Measurements from ENCODE around the gene PLAU.
"Not testable (repeated sequence)": the region's sequence is repeated elsewhere in the genome, so short reads cannot be mapped to it uniquely, and the experiment has no call there.

PLAU gene

DNA sequence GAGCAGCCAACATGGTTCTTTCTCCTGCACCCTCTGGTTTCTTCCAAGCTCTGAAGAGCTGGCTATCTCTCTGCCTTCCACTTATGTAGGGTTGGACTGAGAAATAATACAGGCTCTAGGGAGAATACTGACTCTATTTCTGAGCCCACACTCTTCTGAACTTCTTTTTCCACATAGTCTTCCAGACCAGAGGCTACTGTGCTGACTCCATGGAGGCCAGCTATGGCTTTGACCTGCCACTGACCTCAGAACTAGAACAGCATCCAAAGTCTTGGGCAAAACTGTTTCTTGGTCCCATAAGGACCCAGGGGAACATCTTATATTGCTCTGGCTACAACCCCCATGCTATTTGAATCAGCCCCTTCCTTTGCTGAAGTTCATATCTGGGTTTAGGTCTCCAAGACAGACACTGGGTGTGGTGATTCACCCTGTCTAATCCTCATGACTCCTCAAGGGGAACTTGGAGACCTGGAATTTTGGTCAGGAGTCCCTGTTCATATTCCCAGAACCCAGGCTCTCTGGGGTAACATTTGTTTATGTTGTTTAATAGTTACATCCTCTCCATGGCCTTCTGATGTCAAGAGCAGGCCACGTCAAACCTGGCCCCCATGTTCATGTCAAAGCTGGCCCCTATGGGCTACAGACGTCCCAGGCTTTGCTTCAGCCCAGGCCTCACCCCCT is 12.1 kb upstream of the PLAU start:
- DNase-seq, result no peak

DNA sequence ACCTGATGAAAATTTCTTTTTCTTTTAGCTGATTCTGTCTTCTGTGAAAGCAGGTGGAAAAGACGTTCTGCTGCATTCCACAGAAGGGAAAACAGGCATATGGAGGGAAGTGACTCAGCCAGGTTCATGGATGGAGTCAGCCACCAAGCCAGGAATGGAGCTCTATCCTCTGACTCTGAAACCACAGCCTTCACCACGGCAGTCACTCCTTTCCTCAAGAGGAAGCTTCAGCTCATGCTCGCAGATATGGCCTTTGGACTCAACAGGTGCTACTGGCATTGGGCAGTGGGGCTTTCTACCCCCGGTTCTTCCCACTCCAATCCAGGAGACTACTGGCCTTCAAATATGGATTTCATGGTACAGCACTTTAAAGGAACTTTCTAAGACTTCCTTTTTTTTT is 11.5 kb upstream of the PLAU start:
- no peak for DNase-seq

DNA sequence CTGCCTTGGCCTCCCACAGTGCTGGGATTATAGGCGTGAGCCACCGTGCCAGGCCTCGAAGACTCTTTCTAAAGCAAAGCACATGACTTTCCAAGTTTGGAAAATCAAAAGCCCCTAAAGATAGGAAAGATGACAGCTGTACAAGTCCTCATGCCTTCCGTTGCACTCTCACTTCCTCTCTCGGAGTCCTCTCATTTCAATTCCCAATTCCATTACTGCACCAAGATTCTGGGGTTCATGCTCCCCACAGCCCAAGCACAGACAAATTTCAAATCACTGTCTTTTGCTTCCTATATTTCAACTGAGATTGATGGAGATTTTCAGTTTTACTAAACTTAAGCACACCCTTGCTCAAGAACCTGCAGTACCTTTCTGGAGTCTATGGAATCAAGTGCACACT is 10.9 kb upstream of the PLAU start:
- no peak for DNase-seq

DNA sequence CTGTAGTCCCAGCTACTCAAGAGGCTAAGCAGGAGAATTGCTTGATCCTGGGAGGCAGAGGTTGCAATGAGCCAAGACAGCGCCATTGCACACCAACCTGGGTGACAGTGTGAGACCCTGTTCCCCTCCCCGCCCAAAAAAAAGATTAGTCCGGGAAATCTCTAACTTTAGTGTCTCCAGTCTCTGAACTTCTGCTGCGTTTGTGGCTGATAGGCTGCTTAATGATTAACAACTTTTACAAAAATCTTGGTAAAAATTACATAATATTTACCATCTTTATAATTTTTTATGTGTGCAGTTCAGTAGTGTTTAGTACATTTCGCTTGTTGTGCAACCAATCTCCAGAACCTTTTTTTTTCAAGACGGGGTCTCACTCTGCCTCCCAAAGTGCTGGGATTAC is 9.7 kb upstream of the PLAU start:
- DNase-seq, result no peak

DNA sequence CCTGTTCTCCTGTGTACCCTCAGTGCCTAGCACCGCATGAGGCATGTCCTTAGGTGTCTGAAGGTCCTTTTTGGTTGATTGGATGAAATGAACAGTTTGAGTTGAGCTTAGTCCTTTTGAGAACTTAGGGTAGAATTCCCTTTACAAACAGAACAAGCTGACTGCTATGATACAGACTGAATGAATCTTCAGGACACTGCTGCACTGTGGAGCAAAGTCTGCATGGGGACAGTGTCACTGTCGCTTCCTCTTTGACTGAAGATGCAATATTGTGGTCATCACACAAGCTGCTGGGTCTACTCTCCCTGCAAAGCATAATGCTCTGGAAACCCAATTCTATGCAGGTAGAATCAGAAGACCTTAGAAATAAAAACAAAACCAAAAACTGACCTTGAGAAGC is 8.6 kb upstream of the PLAU start:
- DNase-seq, result no peak

DNA sequence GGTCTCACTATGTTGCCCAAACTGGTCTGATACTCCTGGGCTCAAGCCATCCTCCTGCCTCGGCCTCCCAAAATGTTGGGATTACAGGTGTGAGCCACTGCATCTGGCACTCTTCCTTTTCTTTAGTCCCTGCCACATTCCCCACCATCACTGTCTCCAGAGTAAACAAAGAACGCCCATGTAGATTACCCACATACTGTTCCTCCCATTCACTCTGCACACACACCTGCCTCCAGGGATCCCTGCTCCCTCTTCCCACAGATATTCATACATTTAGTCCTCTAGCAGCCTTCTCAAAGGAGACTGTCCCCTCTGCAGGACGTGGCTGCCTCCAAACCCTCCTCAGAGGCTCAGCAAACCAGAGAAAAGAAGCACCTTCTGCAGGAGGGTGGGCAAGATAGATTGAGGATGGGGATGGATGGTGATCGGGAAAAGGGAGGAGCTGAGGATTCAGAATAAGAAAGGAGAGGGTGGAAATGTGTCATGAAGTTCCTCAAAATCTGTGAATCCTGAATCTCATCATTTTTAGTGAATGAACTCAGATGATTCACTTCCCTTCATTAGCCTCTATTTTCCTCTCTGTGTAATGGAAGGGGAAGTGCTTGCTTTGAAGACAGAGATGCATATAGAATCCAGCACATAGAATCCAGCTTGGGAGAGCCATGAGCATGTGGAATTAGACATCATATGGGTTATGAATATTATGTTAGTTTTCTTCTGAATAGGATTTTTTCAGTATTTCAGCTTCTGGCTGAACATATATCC is 5.5 kb upstream of the PLAU start:
- DNase-seq, result no peak

DNA sequence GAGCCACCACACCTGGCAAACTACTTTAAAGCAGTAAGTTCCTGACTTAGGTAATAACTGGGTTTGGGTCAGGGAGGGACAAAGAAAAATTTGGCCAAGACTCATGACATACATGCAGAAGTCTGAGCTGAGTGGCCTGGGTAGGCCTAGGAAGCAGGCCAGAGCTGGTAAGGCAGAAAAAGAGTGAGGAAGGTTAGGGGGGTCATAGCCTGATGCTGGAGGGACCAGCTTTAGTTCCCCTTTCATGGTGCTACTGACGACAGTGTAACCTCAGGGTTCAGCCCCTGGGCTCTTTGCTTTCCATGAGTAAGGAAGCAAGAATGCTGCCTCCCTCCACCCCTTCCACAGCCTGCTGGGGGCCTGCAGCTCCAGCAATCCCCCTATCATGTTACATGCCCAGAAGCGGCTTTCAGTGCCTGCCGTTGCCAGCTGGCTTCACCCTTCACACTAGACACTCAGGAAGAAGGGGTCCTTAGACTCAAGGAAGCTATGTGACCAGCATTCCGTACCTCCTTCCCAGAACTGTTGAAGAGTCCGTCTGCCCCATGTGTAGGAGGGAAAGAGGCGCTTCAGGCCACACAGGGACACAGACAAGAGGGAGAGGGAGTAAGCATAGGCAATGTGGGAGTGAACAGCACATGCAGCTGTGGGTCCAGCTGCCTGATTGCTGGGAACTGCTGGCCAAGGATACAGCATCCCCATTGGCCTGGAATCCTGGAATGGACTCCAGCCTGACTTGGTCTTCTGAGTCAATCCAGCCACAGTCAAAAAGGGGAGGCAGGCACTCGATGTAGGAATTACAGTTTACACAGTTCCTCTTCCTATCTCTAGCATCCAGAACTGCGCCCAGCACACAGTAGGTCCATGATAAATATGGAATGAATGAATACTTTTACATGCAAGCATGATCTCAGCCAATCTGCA is 4.1 kb upstream of the PLAU start:
- DNase-seq, result no peak

DNA sequence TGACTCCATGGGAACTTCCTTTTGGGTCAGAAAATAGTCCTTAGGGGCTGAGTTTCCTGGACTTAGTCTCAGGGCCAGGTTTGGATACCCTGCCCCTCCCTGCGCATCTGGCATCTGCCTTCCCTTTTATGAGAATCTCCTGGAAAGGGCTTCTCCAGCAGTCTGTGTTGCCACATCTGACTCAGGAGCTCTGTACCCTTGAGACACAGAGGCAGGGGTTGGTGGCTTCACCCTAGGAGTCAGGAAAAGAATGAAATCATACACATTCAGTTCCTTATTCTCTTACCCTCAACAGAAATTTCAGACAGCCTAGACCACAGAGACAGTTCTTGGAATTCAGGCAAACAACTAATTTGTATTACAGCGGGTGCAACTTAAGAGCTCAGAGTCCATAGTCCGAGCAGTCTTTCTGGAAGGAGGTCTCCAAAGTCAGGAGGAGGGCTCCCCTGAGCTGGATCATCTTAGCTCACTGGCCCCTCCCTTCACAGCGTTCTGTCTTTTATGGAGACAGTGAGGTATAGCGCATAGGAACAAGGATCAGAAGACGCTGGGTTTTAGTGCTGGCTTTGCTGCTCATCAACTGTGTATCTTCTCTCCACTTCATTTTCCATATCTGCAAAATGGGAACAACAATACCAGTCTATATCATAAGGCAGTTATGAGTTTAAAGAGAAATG is 3.0 kb upstream of the PLAU start:
- DNase-seq, result no peak

DNA sequence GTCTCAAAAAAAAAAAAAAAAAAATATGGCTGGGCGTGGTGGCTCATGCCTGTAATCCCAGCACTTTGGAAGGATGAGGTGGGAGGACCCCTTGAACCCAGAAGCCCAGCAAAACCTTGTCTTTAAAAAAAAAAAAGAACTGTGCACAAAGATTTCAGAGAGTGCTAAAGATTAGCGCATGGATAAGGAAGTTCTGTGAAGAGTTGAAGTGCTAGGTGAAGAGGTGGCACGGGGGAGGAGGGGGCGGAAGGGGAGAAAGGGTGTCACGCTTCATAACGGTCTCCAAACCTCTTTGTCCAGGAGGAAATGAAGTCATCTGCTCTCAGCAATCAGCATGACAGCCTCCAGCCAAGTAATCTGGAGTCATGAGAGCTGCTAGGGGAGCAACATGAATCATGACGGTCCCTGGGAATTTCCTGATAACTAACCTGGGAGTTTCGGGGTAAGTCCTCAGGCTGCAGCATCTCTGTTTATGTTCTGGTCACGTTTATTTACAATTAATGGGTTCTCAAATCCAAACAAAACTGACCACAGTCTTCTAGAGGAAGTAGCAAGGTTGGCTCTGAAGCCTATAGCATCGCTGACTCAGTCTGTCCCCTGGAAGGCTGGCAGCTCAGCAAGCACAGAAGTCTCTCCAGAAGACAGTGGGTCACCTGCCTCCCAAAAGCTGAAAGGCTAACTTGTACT is 1.9 kb upstream of the PLAU start:
- DNase-seq, result peak; percentile 64

DNA sequence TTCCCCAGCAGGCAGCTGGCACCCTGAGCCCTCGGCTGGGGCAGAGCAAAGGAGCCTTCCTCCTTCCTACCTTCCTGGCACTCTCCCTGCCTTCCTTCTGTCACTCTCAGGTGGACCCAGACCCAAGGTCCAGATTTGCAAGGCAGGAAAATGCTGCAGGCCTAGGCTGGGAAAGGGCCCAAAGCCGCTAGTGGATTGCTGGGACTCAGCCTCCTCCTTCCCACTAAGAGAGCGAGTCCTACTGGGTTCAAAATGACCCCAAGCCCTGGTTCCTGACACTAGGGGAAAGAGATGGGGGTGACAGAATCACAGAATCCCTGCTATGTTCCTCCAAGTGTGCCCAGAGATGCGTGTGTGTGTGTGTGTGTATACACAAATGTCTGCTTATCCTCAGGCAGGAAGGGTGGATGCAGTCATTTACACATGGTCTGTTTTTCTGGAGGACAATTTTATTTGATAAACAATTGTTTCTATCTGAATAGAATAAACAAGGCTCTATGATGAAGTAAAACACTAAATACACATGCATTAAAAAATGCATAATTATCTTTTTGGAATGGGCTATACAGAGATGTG is 1.3 kb upstream of the PLAU start:
- DNase-seq, result no peak

DNA sequence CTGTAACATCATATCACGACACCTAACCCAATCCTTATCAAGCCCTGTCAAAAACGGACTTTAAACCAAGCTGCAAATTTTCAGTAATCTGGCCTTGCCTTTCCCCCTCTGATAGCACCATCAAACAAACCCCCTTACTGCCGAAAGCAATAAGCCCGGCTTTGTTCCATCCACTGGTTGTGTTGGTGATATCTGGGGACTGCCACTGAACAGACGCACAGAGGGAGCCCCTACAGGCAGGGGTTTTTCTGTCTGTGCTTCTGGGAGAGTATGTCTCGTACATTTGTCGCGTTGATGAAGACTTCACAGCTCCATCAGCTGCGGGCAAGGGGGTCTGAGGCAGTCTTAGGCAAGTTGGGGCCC is 550 bp upstream of the PLAU start:
- DNase-seq, result no peak

DNA sequence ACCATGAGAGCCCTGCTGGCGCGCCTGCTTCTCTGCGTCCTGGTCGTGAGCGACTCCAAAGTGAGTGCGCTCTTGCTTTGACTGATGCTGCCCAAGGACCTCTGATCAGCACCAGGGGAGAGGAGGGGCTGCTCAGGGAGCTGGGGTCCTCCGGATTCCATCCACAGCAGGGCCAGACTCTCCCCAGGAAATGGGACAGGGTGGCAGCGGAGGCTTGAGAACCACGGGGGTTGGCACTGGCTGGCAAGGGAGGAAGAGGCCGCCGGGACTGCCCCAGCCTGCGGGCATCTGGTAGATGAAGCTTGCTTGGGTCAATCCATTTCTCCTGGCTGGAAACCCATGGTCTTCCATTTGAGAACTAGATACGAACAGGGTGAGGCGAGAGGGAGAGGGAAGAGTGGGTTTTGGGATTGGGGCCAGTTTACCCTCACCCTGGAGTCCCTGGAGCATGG is 647 bp downstream of the PLAU start:
- DNase-seq, result no peak

DNA sequence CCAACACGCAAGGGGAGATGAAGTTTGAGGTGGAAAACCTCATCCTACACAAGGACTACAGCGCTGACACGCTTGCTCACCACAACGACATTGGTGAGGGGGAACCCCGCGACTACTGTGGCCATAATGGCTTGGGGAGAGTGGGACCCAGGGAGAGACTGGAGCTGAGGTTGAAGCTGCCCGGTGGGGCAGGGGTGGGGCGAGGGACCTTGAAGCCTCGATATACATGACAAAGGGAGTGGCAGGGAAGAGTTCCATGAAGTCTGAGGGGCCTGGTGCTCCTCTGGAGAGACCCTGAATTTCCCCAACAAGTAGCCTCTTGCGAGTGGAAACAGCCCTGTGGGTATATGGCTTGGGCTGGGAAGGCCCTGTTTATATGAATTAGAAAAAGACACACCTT is 3.1 kb downstream of the PLAU start:
- no peak for DNase-seq

DNA sequence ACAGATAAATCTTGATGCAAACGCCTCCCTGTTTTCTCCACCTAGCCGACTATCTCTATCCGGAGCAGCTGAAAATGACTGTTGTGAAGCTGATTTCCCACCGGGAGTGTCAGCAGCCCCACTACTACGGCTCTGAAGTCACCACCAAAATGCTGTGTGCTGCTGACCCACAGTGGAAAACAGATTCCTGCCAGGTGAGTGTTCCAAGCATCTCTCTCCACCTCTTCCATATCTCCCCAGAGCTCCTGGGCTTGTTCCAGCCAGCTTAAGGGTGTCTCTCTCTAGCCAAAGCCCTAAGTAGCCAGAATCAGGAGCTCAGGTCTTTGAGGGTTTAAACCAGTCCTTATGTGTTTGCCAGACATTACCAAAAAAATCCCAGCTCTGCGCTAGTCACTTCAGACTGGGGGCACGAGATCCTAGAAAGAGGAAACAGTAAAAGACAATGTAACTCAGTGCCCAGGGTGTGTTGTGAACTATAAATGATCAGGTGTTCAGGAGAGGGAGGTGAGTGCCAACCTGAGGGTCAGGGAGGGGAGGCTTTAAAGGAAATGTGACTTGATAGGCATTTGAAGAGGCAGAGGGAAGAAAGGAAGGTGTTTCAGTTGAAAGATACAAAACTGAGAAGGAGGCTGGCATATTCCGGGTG is 4.4 kb downstream of the PLAU start:
- DNase-seq, result no peak

DNA sequence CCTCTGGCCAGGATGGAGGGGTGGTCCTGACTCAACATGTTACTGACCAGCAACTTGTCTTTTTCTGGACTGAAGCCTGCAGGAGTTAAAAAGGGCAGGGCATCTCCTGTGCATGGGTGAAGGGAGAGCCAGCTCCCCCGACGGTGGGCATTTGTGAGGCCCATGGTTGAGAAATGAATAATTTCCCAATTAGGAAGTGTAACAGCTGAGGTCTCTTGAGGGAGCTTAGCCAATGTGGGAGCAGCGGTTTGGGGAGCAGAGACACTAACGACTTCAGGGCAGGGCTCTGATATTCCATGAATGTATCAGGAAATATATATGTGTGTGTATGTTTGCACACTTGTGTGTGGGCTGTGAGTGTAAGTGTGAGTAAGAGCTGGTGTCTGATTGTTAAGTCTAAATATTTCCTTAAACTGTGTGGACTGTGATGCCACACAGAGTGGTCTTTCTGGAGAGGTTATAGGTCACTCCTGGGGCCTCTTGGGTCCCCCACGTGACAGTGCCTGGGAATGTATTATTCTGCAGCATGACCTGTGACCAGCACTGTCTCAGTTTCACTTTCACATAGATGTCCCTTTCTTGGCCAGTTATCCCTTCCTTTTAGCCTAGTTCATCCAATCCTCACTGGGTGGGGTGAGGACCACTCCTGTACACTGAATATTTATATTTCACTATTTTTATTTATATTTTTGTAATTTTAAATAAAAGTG is 6.0 kb downstream of the PLAU start:
- no peak for DNase-seq

DNA sequence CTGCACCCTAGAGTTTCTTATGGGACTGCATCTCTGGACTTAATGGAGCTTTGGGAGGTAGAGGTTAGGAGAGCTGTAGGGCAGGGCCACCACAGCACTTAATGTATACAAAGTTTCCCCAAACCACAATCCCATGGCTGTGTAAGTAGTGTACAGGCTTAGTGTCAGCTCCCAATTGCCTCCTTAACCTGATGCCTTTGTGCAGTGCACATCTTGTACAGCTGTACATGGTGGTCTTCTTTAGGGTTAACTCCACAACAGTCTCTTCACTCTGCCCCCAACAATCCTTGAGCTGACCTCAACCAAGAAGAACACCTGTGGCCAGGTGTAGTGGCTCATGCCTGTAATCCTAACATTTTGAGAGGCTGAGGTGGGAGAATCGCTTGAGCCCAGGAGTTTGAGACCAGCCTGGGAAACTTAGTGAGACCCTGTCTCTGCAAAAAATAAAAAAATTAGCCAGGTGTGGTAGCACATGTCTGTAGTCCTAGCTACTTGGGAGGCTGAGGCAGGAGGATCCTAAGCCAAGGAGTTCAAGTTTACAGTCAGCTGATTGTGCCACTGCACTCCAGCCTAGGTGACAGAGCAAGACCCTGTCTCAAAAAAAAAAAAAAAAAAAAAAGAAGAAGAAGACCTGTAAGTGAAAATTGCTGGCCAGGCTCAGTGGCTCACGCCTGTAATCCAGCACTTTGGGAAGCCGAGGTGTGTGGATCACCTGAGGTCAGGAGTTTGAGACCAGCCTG is 6.8 kb downstream of the PLAU start:
- no peak for DNase-seq

DNA sequence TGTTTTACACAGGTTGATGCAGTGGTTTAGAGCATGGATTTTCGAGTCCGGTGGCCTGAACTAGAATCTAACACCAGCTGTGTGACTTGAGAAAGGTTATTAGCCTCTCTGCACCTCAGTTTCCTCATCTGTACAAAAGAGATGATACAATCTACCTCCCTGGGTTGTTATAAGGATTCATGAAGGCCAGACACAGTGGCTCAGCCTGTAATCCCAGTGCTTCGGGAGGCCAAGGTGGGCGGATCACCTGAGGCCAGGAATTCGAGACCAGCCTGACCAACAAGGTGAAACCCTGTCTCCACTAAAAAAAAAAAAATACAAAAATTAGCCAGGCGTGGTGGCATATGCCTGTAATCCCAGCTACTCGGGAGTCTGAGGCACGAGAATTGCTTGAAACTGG is 8.5 kb downstream of the PLAU start:
- DNase-seq, result not testable (repeated sequence)

DNA sequence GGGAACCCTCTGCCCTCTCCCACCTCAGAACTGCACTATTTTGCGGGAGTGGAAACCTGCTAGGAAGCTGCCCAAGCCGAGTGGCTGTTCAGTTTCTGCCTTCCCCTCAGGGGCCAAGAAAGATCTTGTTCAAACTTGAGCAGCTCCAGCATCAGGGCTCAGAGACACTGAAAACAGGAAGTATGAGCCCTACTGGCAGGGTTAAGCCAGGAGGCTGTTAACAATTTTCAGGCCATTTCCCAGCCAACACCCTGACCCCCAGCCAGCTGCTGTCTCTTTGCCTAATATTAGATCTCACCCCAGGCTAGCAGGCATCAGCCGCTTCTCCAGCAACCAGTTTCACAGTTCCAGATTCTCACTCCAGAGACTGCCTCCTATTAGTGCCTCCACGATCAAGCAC is 9.2 kb downstream of the PLAU start:
- no peak for DNase-seq

DNA sequence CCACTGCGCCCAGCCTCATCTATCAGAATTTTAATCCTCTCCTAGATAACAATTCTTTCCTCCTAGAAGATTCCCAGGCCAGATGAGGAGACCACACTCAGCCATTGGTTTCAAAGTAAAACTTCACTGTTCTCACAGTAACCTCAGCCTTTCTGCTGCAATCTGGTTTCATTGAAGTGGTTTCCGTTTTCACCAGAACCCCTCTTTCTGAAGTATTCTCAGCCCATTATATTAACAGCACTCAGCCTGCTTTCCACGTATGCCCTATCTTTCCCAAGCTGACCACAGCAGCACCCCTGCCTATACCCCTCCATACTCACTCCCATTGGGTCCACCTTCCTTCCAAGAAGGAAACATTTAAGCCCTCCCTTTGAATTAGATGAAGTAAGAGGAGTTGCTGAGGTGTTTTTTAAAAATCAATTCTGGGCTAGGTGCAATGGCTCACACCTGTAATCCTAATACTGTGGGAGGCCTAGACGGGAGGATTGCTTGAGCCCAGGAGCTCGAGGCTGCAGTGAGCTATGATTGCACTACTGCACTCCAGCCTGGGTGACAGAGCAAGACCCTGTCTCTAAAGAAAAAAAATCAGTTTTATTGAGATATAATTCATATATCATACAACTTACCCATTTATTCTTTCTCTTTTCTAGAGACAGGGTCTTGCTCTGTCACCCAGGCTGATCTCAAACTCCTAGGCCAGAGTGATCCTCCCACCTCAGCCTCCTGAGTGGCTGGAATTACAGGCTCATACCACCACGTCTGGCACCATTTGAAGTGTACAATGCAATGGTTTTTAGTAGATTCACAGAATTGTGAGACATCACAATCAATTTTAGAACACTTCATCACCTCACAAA is 11.3 kb downstream of the PLAU start:
- DNase-seq, result peak; percentile 17

DNA sequence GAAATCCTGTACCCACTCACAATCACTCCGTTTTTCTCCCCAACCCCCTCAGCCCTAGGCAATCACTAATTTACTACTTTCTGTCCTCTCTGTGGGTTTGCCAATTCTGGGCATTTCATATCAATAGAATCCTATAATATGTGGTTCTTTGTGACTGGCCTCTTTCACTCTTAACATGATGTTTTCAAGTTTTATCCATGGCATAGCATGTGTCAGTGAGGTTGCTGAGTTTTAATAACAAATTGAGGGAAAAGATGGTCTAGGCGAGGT is 11.9 kb downstream of the PLAU start:
- no peak for DNase-seq
